ENCODE measurements around the gene PPP3R1.

DNA sequence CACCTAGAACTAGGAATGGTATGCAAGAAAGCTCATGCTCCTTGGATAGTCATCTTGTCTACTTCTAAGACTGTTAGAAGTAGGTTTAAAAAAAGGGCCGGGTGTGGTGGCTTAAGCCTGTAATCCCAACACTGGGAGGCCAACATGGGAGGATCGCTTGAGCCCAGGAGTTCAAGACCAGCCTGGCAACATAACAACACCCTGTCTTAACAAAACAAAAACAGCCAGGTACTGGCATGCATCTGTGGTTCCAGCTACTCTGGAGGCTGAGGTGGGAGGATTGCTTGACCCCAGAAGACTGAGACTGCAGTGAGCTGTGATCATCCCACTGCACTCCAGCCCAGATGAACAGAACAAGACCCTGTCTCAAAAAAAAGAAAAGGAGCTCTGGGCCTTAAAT, 74.8 kb downstream of the PPP3R1 start:
- TF ChIP-seq CTCF (IDR thresholded peaks at IDR 0.05 in 4 of 5, conservative IDR thresholded peaks at IDR 0.05 in 1 of 5), result no peak
- no peak for TF ChIP-seq POLR2A (IDR thresholded peaks at IDR 0.05)
